BJ (cell line): ENCODE measurements around the gene XRCC5. TPM values are rescaled to one million over a fixed set of nuclear protein-coding genes. Genes with fewer than 3 reads are reported as not detected.

Experiments used
- CTCF ChIA-PET: fragments of 350-600 bp; formaldehyde crosslinking; extraction: SDS; loops from one replicate; lab custom pipeline; 2021; ENCODE audit warnings: antibody characterized with exemption, inconsistent platforms; lab: Yijun Ruan, JAX
- POLR2A ChIA-PET: fragments of 300-600 bp; sonication (Branson Sonifier 250); formaldehyde crosslinking; extraction: SDS; loops from one replicate; lab custom pipeline; 2021; ENCODE audit warnings: antibody characterized with exemption; lab: Charles Lee
- DNase-seq: peaks from one replicate; pipeline ENCODE4 v3.0.0-alpha.2; 2011; ENCODE audit warnings: low read depth
- H3K27me3 ChIP-seq: 2 replicates; pipeline ENCODE4 v1.6.0; 2011; ENCODE audit warnings: low read length; ENCODE audit not compliant: control insufficient read depth, insufficient read depth
- H3K36me3 ChIP-seq: 2 replicates; pipeline ENCODE4 v1.5.1; 2011; ENCODE audit warnings: low read length; ENCODE audit not compliant: control insufficient read depth, insufficient read depth
- H3K4me3 ChIP-seq: 2 replicates; pipeline ENCODE4 v1.5.1; 2011; ENCODE audit warnings: low read depth, mild to moderate bottlenecking, control low read depth, low read length
- CTCF ChIP-seq: IDR thresholded peaks from 2 replicates; pipeline ENCODE4 v1.5.1; 2011; ENCODE audit warnings: low read depth, mild to moderate bottlenecking, control low read depth, inconsistent platforms, low read length, moderate library complexity; ENCODE audit not compliant: insufficient read depth
- polyA plus RNA-seq: library from polyadenylated mRNA; depleted of rRNA; stranded (reverse); fragments of >200 nt; gene quantifications from 2 replicates; pipeline ENCODE4 v1.2.3, GENCODE V29; 2011

The XRCC5 gene
- polyA plus RNA-seq, 1 experiment, result 252 TPM

- no peak for DNase-seq
- Histone ChIP-seq H3K36me3 (peaks cover 4% of the 10 kb centered on the region), H3K27me3 (no peaks in the 10 kb centered on the region), H3K4me3 (no peak overlapping the region)
- no peak for TF ChIP-seq CTCF
- POLR2A ChIA-PET, result interaction anchor here (0.6 kb wide), 1 partner anchor 172 kb away, joined by 4 read pairs; no protein-coding TSS in a partner anchor
- CTCF ChIA-PET, result no interaction called here
Measured at GRCh38 chr2:216172493-216172892, 63.3 kb downstream of the XRCC5 start.

GRCh38 chr2:216179015-216179414 lies 69.9 kb downstream of the XRCC5 start:
- Histone ChIP-seq H3K27me3 (no peaks in the 10 kb centered on the region), H3K36me3 (peaks cover 2% of the 10 kb centered on the region), H3K4me3 (no peak overlapping the region)
- TF ChIP-seq CTCF, result no peak
- ChIA-PET CTCF (interaction anchor here (0.7 kb wide), 1 partner anchor 300 kb away, joined by 3 read pairs; no protein-coding TSS in a partner anchor), POLR2A (no interaction called here)
- no peak for DNase-seq

- no peak for TF ChIP-seq CTCF
- no peaks in the 10 kb centered on the region for H3K27me3 ChIP-seq
Measured at GRCh38 chr2:216181351-216181750, 72.2 kb downstream of the XRCC5 start.

GRCh38 chr2:216181953-216182461 lies 72.9 kb downstream of the XRCC5 start:
- no peak for TF ChIP-seq CTCF
- peaks cover 3% of the 10 kb centered on the region for H3K36me3 ChIP-seq
- H3K27me3 ChIP-seq, result no peaks in the 10 kb centered on the region
- CTCF ChIA-PET, result no interaction called here
- no peak overlapping the region for H3K4me3 ChIP-seq
- no peak for DNase-seq
- POLR2A ChIA-PET, result no interaction called here

More at GRCh38 chr2:216181351-216181750, 72.2 kb downstream of the XRCC5 start:
- Histone ChIP-seq H3K4me3 (no peak overlapping the region), H3K36me3 (peaks cover 3% of the 10 kb centered on the region)
- ChIA-PET CTCF (no interaction called here), POLR2A (no interaction called here)
- DNase-seq, result no peak

GRCh38 chr2:216183462-216183861 lies 74.3 kb downstream of the XRCC5 start:
- no peaks in the 10 kb centered on the region for H3K27me3 ChIP-seq
- H3K36me3 ChIP-seq, result peaks cover 3% of the 10 kb centered on the region
- no peak for DNase-seq
- POLR2A ChIA-PET, result no interaction called here
- CTCF ChIA-PET, result interaction anchor here (1.6 kb wide), 1 partner anchor 12 kb away, joined by 4 read pairs; no protein-coding TSS in a partner anchor
- no peak overlapping the region for H3K4me3 ChIP-seq
- no peak for TF ChIP-seq CTCF
